GM12878 (cell line): ENCODE data around the gene HPD. TPM values are rescaled to one million over a fixed set of nuclear protein-coding genes. Genes with fewer than 3 reads are reported as not detected.

Source experiments
- ATAC-seq: fragments of 200-7000 bp; cut with Tn5 transposase; 3 replicates; pipeline ENCODE4 v1.9.1; 2020; ENCODE audit warnings: mild to moderate bottlenecking, moderate library complexity
- BruUV-seq: library from RNA; stranded (reverse); fragments of 400-500 nt; replicated peaks from 2 replicates; lab custom pipeline; 2021; lab: Mats Ljungman, UMichigan
- CTCF ChIA-PET: fragments of 300-600 bp; sonication (Branson Sonifier 250); formaldehyde crosslinking; extraction: SDS; loops from one replicate; lab custom pipeline; 2021; ENCODE audit warnings: inconsistent platforms; lab: Yijun Ruan, JAX
- POLR2A ChIA-PET: fragments of 350-600 bp; formaldehyde crosslinking; extraction: SDS; loops from one replicate; lab custom pipeline; 2021; ENCODE audit warnings: inconsistent platforms; lab: Charles Lee
- RAD21 ChIA-PET: fragments of 300-600 bp; sonication (Branson Sonifier 250); formaldehyde crosslinking; loops from one replicate; lab custom pipeline; 2023; ENCODE audit warnings: antibody characterized with exemption; ENCODE audit not compliant: unreplicated experiment; lab: Charles Lee
- SMC1A ChIA-PET: fragments of 300-600 bp; sonication (Branson Sonifier 250); formaldehyde crosslinking; loops from one replicate; lab custom pipeline; 2023; ENCODE audit not compliant: unreplicated experiment, uncharacterized antibody; lab: Charles Lee
- DNase-seq: peaks from one replicate; pipeline ENCODE4 v3.0.0-alpha.2; 2011; ENCODE audit warnings: low read depth, low spot score
- FAIRE-seq: peaks from 3 replicates; lab custom pipeline; 2011; peaks lifted over from hg19 to GRCh38; lab: Jason Lieb, UNC
- H2AFZ ChIP-seq: 2 replicates; pipeline ENCODE4 v1.6.0; 2011; ENCODE audit warnings: low read depth, low read length, control low read depth; ENCODE audit not compliant: control insufficient read depth
- H3K27ac ChIP-seq: 2 replicates; pipeline ENCODE4 v1.5.1; 2011; ENCODE audit warnings: control low read depth; ENCODE audit not compliant: control insufficient read depth, insufficient read depth
- H3K27me3 ChIP-seq, 2 experiments: replicated peaks in 1 of 2; 2 replicates each; pipeline versions ENCODE4 v1.6.0 to v1.6.1; 2011; ENCODE audit warnings: low read length in 1 of 2; ENCODE audit not compliant: control insufficient read depth in 2 of 2, insufficient read depth in 2 of 2
- H3K36me3 ChIP-seq, 2 experiments: 2 replicates each; pipeline ENCODE4 v1.5.1; 2011; ENCODE audit warnings: low read length in 1 of 2; ENCODE audit not compliant: control insufficient read depth in 2 of 2, insufficient read depth in 2 of 2
- H3K4me1 ChIP-seq: 2 replicates; pipeline ENCODE4 v1.6.1; 2011; ENCODE audit warnings: mild to moderate bottlenecking, low read length, moderate library complexity, mixed read lengths; ENCODE audit not compliant: control insufficient read depth, insufficient read depth
- H3K4me2 ChIP-seq: 2 replicates; pipeline ENCODE4 v1.6.0; 2011; ENCODE audit warnings: control low read depth; ENCODE audit not compliant: control insufficient read depth, insufficient read depth
- H3K4me3 ChIP-seq: fragments of 200-600 bp; sonication (generic); 2 replicates; pipeline ENCODE4 v1.5.1; 2016
- H3K79me2 ChIP-seq: 2 replicates; pipeline ENCODE4 v1.6.0; 2011; ENCODE audit warnings: low read length; ENCODE audit not compliant: control insufficient read depth, insufficient read depth
- H3K9ac ChIP-seq: 2 replicates; pipeline ENCODE4 v1.8.0; 2011; ENCODE audit warnings: low read length, control low read depth, mixed read lengths; ENCODE audit not compliant: control insufficient read depth, insufficient read depth
- H3K9me3 ChIP-seq: replicated peaks from 3 replicates; pipeline ENCODE4 v1.5.1; 2011; ENCODE audit warnings: mild to moderate bottlenecking, low read length; ENCODE audit not compliant: control insufficient read depth, insufficient read depth
- H4K20me1 ChIP-seq: 2 replicates; pipeline ENCODE4 v1.6.0; 2011; ENCODE audit not compliant: control insufficient read depth, insufficient read depth
- CEBPZ ChIP-seq: fragments of 150-350 bp; IDR thresholded peaks from 2 replicates; pipeline ENCODE4 v1.6.1; 2016; ENCODE audit warnings: low read depth, low read length
- EP300 ChIP-seq, 2 experiments: fragments of 150-350 bp in 1 of 2; IDR thresholded peaks; 2 replicates each; pipeline ENCODE4 v1.6.1; 2011 to 2012; ENCODE audit warnings: low read depth in 2 of 2, low read length in 2 of 2, borderline replicate concordance in 1 of 2, improper control_type of control experiment in 1 of 2, inconsistent platforms in 1 of 2; ENCODE audit not compliant: control insufficient read depth in 1 of 2
- HDAC2 ChIP-seq: fragments of 200-600 bp; sonication (generic); IDR thresholded peaks from 2 replicates; pipeline ENCODE4 v1.6.1; 2017
- IRF3 ChIP-seq: fragments of 450-650 bp; IDR thresholded peaks from 2 replicates; pipeline ENCODE4 v1.6.1; 2014; ENCODE audit warnings: mild to moderate bottlenecking
- IRF4 ChIP-seq: IDR thresholded peaks from 2 replicates; pipeline ENCODE4 v1.6.1; 2011; ENCODE audit warnings: low read depth, low read length
- MTA3 ChIP-seq: IDR thresholded peaks from 2 replicates; pipeline ENCODE4 v1.6.1; 2012; ENCODE audit warnings: low read length, inconsistent platforms, borderline replicate concordance
- NRF1 ChIP-seq: conservative IDR thresholded peaks from 2 replicates; pipeline ENCODE4 v1.6.1; 2011; ENCODE audit warnings: mild to moderate bottlenecking, low read depth, low read length, improper control_type of control experiment
- RAD51 ChIP-seq: fragments of 450-650 bp; IDR thresholded peaks from 2 replicates; pipeline ENCODE4 v1.6.1; 2016; ENCODE audit warnings: moderate library complexity, mild to moderate bottlenecking, inconsistent platforms
- RBBP5 ChIP-seq: fragments of 200-600 bp; sonication (generic); conservative IDR thresholded peaks from 2 replicates; pipeline ENCODE4 v1.6.1; 2016
- RELB ChIP-seq: fragments of 450-650 bp; IDR thresholded peaks from 2 replicates; pipeline ENCODE4 v1.6.1; 2017; ENCODE audit warnings: low read depth, mild to moderate bottlenecking, moderate library complexity
- SIX5 ChIP-seq: IDR thresholded peaks from 2 replicates; pipeline ENCODE4 v1.6.1; 2011; ENCODE audit warnings: mild to moderate bottlenecking, low read depth, low read length, moderate library complexity; ENCODE audit not compliant: severe bottlenecking
- SUZ12 ChIP-seq: fragments of 200-600 bp; sonication (generic); IDR thresholded peaks from one replicate; pipeline ENCODE4 v1.6.1; 2018; ENCODE audit warnings: antibody characterized with exemption, mild to moderate bottlenecking; ENCODE audit not compliant: unreplicated experiment
- WGBS: methylation state at CpG from one replicate; pipeline ENCODE4 v1.1.6; 2016; ENCODE audit warnings: low lambda C conversion rate; ENCODE audit not compliant: insufficient replicate concordance, insufficient coverage; ENCODE audit errors: missing lambda C conversion rate; 5-methylcytosine and 5-hydroxymethylcytosine counted together
- in situ Hi-C: fragments of 300-500 bp; cut with MboI; formaldehyde crosslinking; loops from 9 replicates; pipeline ENCODE4 v1.14.3; 2018; ENCODE audit warnings: mixed read lengths
- intact Hi-C: fragments of 100-400 bp; cut with micrococcal nuclease; formaldehyde crosslinking; loops from one replicate; pipeline ENCODE4 v1.14.2; 2022; ENCODE audit not compliant: unreplicated experiment
- polyA plus RNA-seq, 11 experiments: library from polyadenylated mRNA; depleted of rRNA in 4 of 11; unstranded in 6 of 11; stranded (reverse) in 5 of 11; fragments of >200 nt; fragmentation: Nextera tagmentation in 4 of 11; fragmentation: Illumina TruSeq in 1 of 11; extraction: Ambion mirVana in 4 of 11; extraction: Trizol in 1 of 11; gene quantifications; 1 replicate in 1 of 11; 2 replicates in 10 of 11; pipeline versions ENCODE4 v1.2.1 to v1.2.3, GENCODE V29; 2011 to 2016; ENCODE audit warnings: inconsistent platforms in 2 of 11, missing spikeins in 2 of 11, low read depth in 1 of 11
- total RNA-seq, 4 experiments: library from RNA; depleted of rRNA in 3 of 4; stranded (reverse); fragments of >200 nt in 3 of 4; fragmentation: Illumina TruSeq in 1 of 4; extraction: Trizol in 1 of 4; gene quantifications; 2 replicates each; pipeline versions ENCODE4 v1.2.1 to v1.2.3, GENCODE V29; 2013 to 2021

Gene HPD
- total and polyA plus RNA-seq, 10 of the 15 experiments (the other 5 are each of a cell fraction or from before 2014, with no cell fraction given) = 0.04 to 0.69 (median 0.28) TPM; not detected in 7

- no peaks in the 10 kb centered on the region for H3K27me3 ChIP-seq
- H3K36me3 ChIP-seq = peaks cover 11 to 17% of the 10 kb centered on the region in 2 experiments
- no peak overlapping the region for H3K9ac ChIP-seq
- no peak overlapping the region for H2AFZ ChIP-seq
- ATAC-seq = no peak
- CTCF ChIA-PET = interaction anchor here (1.9 kb wide), 1 partner anchor 42 kb away, joined by 4 read pairs; no protein-coding TSS in a partner anchor
- 100% methylated on average over 2 of the region's 2 CpGs for WGBS
- no peaks in the 10 kb centered on the region for H3K4me1 ChIP-seq
- no peak overlapping the region for H3K27ac ChIP-seq
- TF ChIP-seq RBBP5 (no peak), SIX5 (no peak), RELB (no peak), IRF3 (no peak), RAD51 (no peak), NRF1 (no peak), MTA3 (no peak), EP300 (IDR thresholded peaks at IDR 0.05; ENCODE audit: borderline replicate concordance in 1 of 2, control insufficient read depth in 1 of 2, low read depth in 2 of 2, low read length in 2 of 2) (no peak), HDAC2 (no peak), IRF4 (no peak), SUZ12 (no peak), CEBPZ (no peak)
- SMC1A ChIA-PET = no interaction called here
- intact Hi-C loops = no loop called here
- no peak overlapping the region for H3K4me3 ChIP-seq
- no peaks in the 10 kb centered on the region for H3K79me2 ChIP-seq
- RAD21 ChIA-PET = no interaction called here
- POLR2A ChIA-PET = no interaction called here
- in situ Hi-C loops = no loop called here
- no peaks in the 10 kb centered on the region for H4K20me1 ChIP-seq
- BruUV-seq = no TSS peak
- no peaks in the 10 kb centered on the region for H3K9me3 ChIP-seq
- no peak for FAIRE-seq
- no peak for DNase-seq
- H3K4me2 ChIP-seq = no peak overlapping the region
These were observed 44.5 kb upstream of the HPD start for GRCh38 chr12:121903202-121903601.
